Right lobe of liver (tissue), 6 donors: ENCODE data around the gene MT1M. TPM values are rescaled to one million over a fixed set of nuclear protein-coding genes. Genes with fewer than 3 reads are reported as not detected.

ENCODE experiments used
- ATAC-seq, 4 donors: fragments of 200-7000 bp; cut with Tn5 transposase; one replicate each; pipeline ENCODE4 v1.9.1; 2020; ENCODE audit warnings: mild to moderate bottlenecking in 4 of 4, moderate library complexity in 4 of 4
- DNase-seq, 3 donors: peaks; one replicate each; pipeline ENCODE4 v3.0.0-alpha.2; 2020
- H3K27ac ChIP-seq, 3 donors: fragments of 200-600 bp; one replicate each; pipeline ENCODE4 v1.8.0; 2022
- H3K27me3 ChIP-seq, 2 donors: fragments of 200-600 bp; one replicate each; pipeline ENCODE4 v1.8.0; 2022
- H3K36me3 ChIP-seq, 4 donors: fragments of 200-600 bp; sonication (generic) in 1 of 4; one replicate each; pipeline versions ENCODE4 v1.5.1 to v1.8.0; 2017 to 2022; ENCODE audit warnings: control low read depth in 1 of 4
- H3K4me1 ChIP-seq, 4 donors: fragments of 200-600 bp; sonication (generic) in 1 of 4; one replicate each; pipeline versions ENCODE4 v1.5.1 to v1.8.0; 2017 to 2022; ENCODE audit warnings: control low read depth in 1 of 4
- H3K4me3 ChIP-seq, 3 donors: fragments of 200-600 bp; one replicate each; pipeline ENCODE4 v1.8.0; 2022
- H3K9me3 ChIP-seq, 4 donors: fragments of 200-600 bp; sonication (generic) in 1 of 4; one replicate each; pipeline versions ENCODE4 v1.5.1 to v1.8.0; 2017 to 2022; ENCODE audit warnings: control low read depth in 1 of 4
- CTCF ChIP-seq, 4 donors: fragments of 200-600 bp in 3 of 4; fragments of 450-650 bp in 1 of 4; IDR thresholded peaks; one replicate each; pipeline versions ENCODE4 v1.5.1 to v1.8.0; 2016 to 2022; ENCODE audit warnings: antibody characterized with exemption in 4 of 4, mild to moderate bottlenecking in 2 of 4
- POLR2A ChIP-seq: fragments of 450-650 bp; IDR thresholded peaks from one replicate; pipeline ENCODE4 v1.6.1; 2017; ENCODE audit warnings: antibody characterized with exemption, mild to moderate bottlenecking
- WGBS: methylation state at CpG from one replicate; pipeline ENCODE4 v1.1.6; 2018; ENCODE audit warnings: low coverage, low lambda C conversion rate; ENCODE audit not compliant: insufficient coverage; ENCODE audit errors: missing lambda C conversion rate; 5-methylcytosine and 5-hydroxymethylcytosine counted together
- intact Hi-C, 2 donors: fragments of 100-400 bp; cut with DNase I; formaldehyde crosslinking; loops; one replicate each; pipeline versions ENCODE4 v1.11.2 to v1.14.1; 2022
- total RNA-seq, 6 experiments: library from RNA; depleted of rRNA in 2 of 6; stranded (reverse); fragments of >200 nt in 2 of 6; fragmentation: NEBNext Ultra II Directional in 3 of 6; extraction: Animal tissue kit (Norgen Biotek cat#: 25700) in 3 of 6; gene quantifications; one replicate each; pipeline versions ENCODE4 v1.1.0 to v1.2.4, GENCODE V29; 2016 to 2023
- donor health status: DM: no; HTN: yes; CAD: no.
- donor health status: DM: no; HTN: no; CAD: no.
- donor health status: DM: no; HTN: no; CAD: no.
- donor health status: DM: no; HTN: yes; CAD: no.
- donor health status: DM: no; HTN: yes; CAD: no.

Gene MT1M
- total RNA-seq, 6 experiments from 2014 or later, result 8.6 to 569 (median 84.5) TPM

- intact Hi-C loops, result no loop called here
- H3K27me3 ChIP-seq, result no peaks in the 10 kb centered on the region
- no peak overlapping the region for H3K27ac ChIP-seq
- H3K4me3 ChIP-seq, result peak overlapping the region in 2 of 3 donors; percentile 16 to 33
- TF ChIP-seq POLR2A (no peak), CTCF (IDR thresholded peaks at IDR 0.05) (no peak)
- H3K9me3 ChIP-seq, result no peaks in the 10 kb centered on the region
- H3K4me1 ChIP-seq, result peaks cover 0 to 10% (median under 1%) of the 10 kb centered on the region in 4 donors
- H3K36me3 ChIP-seq, result no peaks in the 10 kb centered on the region
- DNase-seq, result no peak
- 38% methylated on average over 9 of the region's 32 CpGs for WGBS
- ATAC-seq, result peak in 1 of 4 donors; percentile 16
These were observed 43.3 kb downstream of the MT1M start for GRCh38 chr16:56675685-56676210.

GRCh38 chr16:56677474-56677873, 45.0 kb downstream of the MT1M start:
- Histone ChIP-seq H3K9me3 (no peaks in the 10 kb centered on the region), H3K4me1 (peaks cover 0 to 21% (median 5%) of the 10 kb centered on the region in 4 donors), H3K27me3 (no peaks in the 10 kb centered on the region), H3K36me3 (no peaks in the 10 kb centered on the region), H3K27ac (no peak overlapping the region), H3K4me3 (no peak overlapping the region)
- intact Hi-C loops, result no loop called here
- ATAC-seq (no peak), DNase-seq (no peak)
- TF ChIP-seq POLR2A, result no peak
- no peak for TF ChIP-seq CTCF (IDR thresholded peaks at IDR 0.05)
- WGBS, result 70% methylated on average over 3 of the region's 3 CpGs

- no peaks in the 10 kb centered on the region for H3K27me3 ChIP-seq
- DNase-seq (no peak), ATAC-seq (no peak)
- no peak overlapping the region for H3K4me3 ChIP-seq
- peaks cover 0 to 5% (median 0%) of the 10 kb centered on the region in 4 donors for H3K36me3 ChIP-seq
- no peaks in the 10 kb centered on the region for H3K9me3 ChIP-seq
- intact Hi-C loops, result no loop called here
- WGBS, result 83% methylated on average over 3 of the region's 3 CpGs
- TF ChIP-seq POLR2A (no peak), CTCF (IDR thresholded peaks at IDR 0.05) (no peak)
- H3K27ac ChIP-seq, result no peak overlapping the region
- peaks cover 0 to 21% (median 5%) of the 10 kb centered on the region in 4 donors for H3K4me1 ChIP-seq
These were observed 46.7 kb downstream of the MT1M start for GRCh38 chr16:56679078-56679730.

- ATAC-seq (peak in 1 of 4 donors; percentile 36), DNase-seq (peak in 1 of 3 donors; percentile 57)
- TF ChIP-seq POLR2A (peak; percentile 12), CTCF (IDR thresholded peaks at IDR 0.05) (no peak)
- 86% methylated on average over 2 of the region's 6 CpGs for WGBS
- Histone ChIP-seq H3K9me3 (no peaks in the 10 kb centered on the region), H3K36me3 (peaks cover 0 to 5% (median 0%) of the 10 kb centered on the region in 4 donors), H3K27me3 (no peaks in the 10 kb centered on the region), H3K4me1 (peaks cover 0 to 21% (median 5%) of the 10 kb centered on the region in 4 donors), H3K4me3 (no peak overlapping the region), H3K27ac (no peak overlapping the region)
- intact Hi-C loops, result no loop called here
These were observed 47.4 kb downstream of the MT1M start for GRCh38 chr16:56679818-56680217.
